ENCODE measurements around the gene RSBN1L. TPM values are rescaled to one million over a fixed set of nuclear protein-coding genes. Genes with fewer than 3 reads are reported as not detected.

RSBN1L gene
- total RNA-seq, 1 donor from 2014 or later, result 7.8 TPM

GRCh38 chr7:77687100-77687746 lies 9.0 kb upstream of the RSBN1L start:
- Histone ChIP-seq H3K4me1 (peaks cover 19% of the 10 kb centered on the region), H3K27ac (replicated peaks) (no peak overlapping the region), H3K27me3 (ENCODE audit: low read depth) (no peaks in the 10 kb centered on the region), H3K9me3 (replicated peaks) (no peaks in the 10 kb centered on the region), H3K4me3 (no peak overlapping the region), H3K36me3 (peaks cover 13% of the 10 kb centered on the region)
- intact Hi-C loops (cut with micrococcal nuclease), result no loop called here
- DNase-seq, result no peak
- TF ChIP-seq, protein P1, sequence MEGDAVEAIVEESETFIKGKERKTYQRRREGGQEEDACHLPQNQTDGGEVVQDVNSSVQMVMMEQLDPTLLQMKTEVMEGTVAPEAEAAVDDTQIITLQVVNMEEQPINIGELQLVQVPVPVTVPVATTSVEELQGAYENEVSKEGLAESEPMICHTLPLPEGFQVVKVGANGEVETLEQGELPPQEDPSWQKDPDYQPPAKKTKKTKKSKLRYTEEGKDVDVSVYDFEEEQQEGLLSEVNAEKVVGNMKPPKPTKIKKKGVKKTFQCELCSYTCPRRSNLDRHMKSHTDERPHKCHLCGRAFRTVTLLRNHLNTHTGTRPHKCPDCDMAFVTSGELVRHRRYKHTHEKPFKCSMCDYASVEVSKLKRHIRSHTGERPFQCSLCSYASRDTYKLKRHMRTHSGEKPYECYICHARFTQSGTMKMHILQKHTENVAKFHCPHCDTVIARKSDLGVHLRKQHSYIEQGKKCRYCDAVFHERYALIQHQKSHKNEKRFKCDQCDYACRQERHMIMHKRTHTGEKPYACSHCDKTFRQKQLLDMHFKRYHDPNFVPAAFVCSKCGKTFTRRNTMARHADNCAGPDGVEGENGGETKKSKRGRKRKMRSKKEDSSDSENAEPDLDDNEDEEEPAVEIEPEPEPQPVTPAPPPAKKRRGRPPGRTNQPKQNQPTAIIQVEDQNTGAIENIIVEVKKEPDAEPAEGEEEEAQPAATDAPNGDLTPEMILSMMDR (IDR thresholded peaks at IDR 0.05; ENCODE audit: borderline replicate concordance), result no peak

DNA sequence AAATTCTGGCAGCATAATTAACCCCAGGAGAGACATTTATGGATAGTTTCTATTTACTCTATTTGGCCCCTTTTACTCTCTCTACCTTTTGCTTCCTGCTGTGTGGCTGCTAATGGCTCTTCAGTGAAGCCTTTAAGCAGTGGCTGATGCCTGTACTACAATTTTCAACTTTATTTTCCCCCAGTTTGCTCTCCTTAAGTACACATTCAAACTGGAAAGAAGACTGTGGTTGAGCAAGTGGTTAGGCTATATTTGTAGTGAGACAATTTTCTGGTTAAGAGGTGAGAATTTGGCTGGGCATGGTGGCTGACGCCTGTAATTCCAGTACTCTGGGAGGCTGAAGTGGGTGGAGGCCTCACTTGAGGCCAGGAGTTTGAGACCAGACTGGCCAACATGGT lies 8.5 kb upstream of the RSBN1L start:
- TF ChIP-seq, protein P1 (IDR thresholded peaks at IDR 0.05; ENCODE audit: borderline replicate concordance), result no peak
- H3K4me1 ChIP-seq, result peaks cover 23% of the 10 kb centered on the region
- H3K36me3 ChIP-seq, result peaks cover 8% of the 10 kb centered on the region
- no peak overlapping the region for H3K27ac ChIP-seq (replicated peaks)
- intact Hi-C loops (cut with micrococcal nuclease), result no loop called here
- H3K9me3 ChIP-seq (replicated peaks), result no peaks in the 10 kb centered on the region
- H3K27me3 ChIP-seq (ENCODE audit: low read depth), result no peaks in the 10 kb centered on the region
- no peak for DNase-seq
- no peak overlapping the region for H3K4me3 ChIP-seq

DNA sequence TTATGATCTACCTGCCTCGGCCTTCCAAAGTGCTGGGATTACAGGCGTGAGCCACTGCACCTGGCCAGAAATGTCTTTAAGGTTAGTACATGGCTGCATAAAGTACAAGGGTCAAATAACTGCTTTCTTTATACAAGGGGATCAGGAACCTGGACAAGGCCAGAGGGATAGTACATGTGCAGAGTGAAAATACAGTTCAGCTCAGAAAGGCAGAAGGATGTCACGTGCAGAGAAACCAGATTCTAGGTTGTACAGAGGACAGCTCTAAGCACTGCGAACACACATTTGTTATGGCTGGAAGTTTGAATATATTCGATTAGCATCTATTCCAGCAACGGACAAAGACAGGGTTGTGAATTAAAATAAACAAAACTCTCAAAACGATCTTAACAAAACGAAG lies 6.0 kb upstream of the RSBN1L start:
- Histone ChIP-seq H3K27me3 (ENCODE audit: low read depth) (no peaks in the 10 kb centered on the region), H3K4me1 (peaks cover 34% of the 10 kb centered on the region), H3K4me3 (no peak overlapping the region), H3K27ac (replicated peaks) (no peak overlapping the region), H3K36me3 (no peaks in the 10 kb centered on the region), H3K9me3 (replicated peaks) (no peaks in the 10 kb centered on the region)
- DNase-seq, result no peak
- TF ChIP-seq, protein P1 (IDR thresholded peaks at IDR 0.05; ENCODE audit: borderline replicate concordance), result no peak
- intact Hi-C loops (cut with micrococcal nuclease), result no loop called here

GRCh38 chr7:77691892-77692491 lies 4.3 kb upstream of the RSBN1L start:
- H3K36me3 ChIP-seq, result no peaks in the 10 kb centered on the region
- H3K4me3 ChIP-seq, result no peak overlapping the region
- H3K27me3 ChIP-seq (ENCODE audit: low read depth), result no peaks in the 10 kb centered on the region
- no peak for DNase-seq
- no peaks in the 10 kb centered on the region for H3K9me3 ChIP-seq (replicated peaks)
- intact Hi-C loops (cut with micrococcal nuclease), result no loop called here
- H3K4me1 ChIP-seq, result peaks cover 42% of the 10 kb centered on the region
- TF ChIP-seq, protein P1 (IDR thresholded peaks at IDR 0.05; ENCODE audit: borderline replicate concordance), result no peak
- no peak overlapping the region for H3K27ac ChIP-seq (replicated peaks)

DNA sequence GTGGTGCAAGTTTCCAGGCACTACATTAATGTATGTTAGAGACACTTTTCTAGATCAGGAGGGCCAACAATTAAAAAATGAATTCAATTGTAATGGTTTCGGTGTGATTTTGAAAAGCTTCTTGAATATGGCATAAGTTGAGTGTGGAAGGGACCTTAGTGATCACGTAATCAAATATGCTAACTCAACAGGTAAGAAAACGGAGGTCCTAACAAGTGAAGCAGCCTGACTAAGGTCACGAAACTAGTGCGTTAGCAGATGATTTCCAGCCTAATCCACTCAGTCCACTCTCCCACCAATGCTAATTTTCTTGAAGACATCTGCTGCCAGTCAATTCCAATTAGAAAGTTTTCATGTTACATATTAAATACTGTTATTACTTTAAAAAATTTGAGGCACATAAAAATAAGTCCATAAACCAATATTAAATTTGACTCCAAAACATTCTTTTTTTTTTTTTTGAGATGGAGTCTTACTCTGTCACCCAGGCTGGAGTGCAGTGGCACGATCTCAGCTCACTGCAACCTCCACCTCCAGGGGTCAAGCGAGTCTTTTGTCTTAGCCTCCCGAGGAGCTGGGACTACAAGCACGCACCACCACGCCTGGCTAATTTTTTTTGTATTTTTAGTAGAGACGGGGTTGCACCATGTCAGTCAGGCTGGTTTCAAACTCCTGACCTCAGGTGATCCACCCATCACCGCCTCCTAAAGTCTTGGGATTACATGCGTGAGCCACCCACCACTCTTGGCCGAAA lies 2.3 kb upstream of the RSBN1L start:
- H3K4me1 ChIP-seq, result peaks cover 62% of the 10 kb centered on the region
- H3K27ac ChIP-seq (replicated peaks), result no peak overlapping the region
- intact Hi-C loops (cut with micrococcal nuclease), result no loop called here
- DNase-seq, result no peak
- no peaks in the 10 kb centered on the region for H3K9me3 ChIP-seq (replicated peaks)
- no peaks in the 10 kb centered on the region for H3K36me3 ChIP-seq
- peak overlapping the region; percentile 88 for H3K4me3 ChIP-seq
- TF ChIP-seq, protein P1 (IDR thresholded peaks at IDR 0.05; ENCODE audit: borderline replicate concordance), result no peak
- H3K27me3 ChIP-seq (ENCODE audit: low read depth), result no peaks in the 10 kb centered on the region
